HepG2 (cell line): ENCODE results near the gene TBL3. TPM values are rescaled to one million over a fixed set of nuclear protein-coding genes. Genes with fewer than 3 reads are reported as not detected.

Source experiments
- BCL3 ChIP-seq: sonication (generic); formaldehyde crosslinking; IDR thresholded peaks from 2 replicates; pipeline ENCODE4 v1.5.1; 2020; ENCODE audit warnings: mild to moderate bottlenecking, missing genetic modification reagents, moderate library complexity
- BCL6 ChIP-seq: IDR thresholded peaks from 2 replicates; pipeline ENCODE4 v1.6.1; 2016; ENCODE audit warnings: missing genetic modification reagents, missing compliant biosample characterization
- ERF ChIP-seq: IDR thresholded peaks from 2 replicates; pipeline ENCODE4 v1.6.1; 2018; ENCODE audit warnings: missing biosample characterization, missing genetic modification reagents
- GABPB1 ChIP-seq: IDR thresholded peaks from 2 replicates; pipeline ENCODE4 v1.6.1; 2016; ENCODE audit warnings: mild to moderate bottlenecking, missing genetic modification reagents, moderate library complexity, missing compliant biosample characterization
- HNRNPH1 ChIP-seq: fragments of 200-400 bp; formaldehyde crosslinking; optimal IDR thresholded peaks from 2 replicates; pipeline ENCODE3; 2017; ENCODE audit warnings: mild to moderate bottlenecking, low read depth, low read length
- JDP2 ChIP-seq: sonication (generic); formaldehyde crosslinking; IDR thresholded peaks from 2 replicates; pipeline ENCODE4 v1.8.1; 2022; ENCODE audit warnings: missing genetic modification reagents, borderline replicate concordance
- MAFF ChIP-seq: IDR thresholded peaks from 2 replicates; pipeline ENCODE4 v1.6.1; 2011; ENCODE audit warnings: low read depth, low read length, improper control_type of control experiment
- MAFK ChIP-seq, 2 experiments: IDR thresholded peaks in 1 of 2; conservative IDR thresholded peaks in 1 of 2; 2 replicates each; pipeline ENCODE4 v1.6.1; 2011; ENCODE audit warnings: improper control_type of control experiment in 2 of 2, low read length in 2 of 2
- POGZ ChIP-seq: sonication (generic); formaldehyde crosslinking; IDR thresholded peaks from 2 replicates; pipeline ENCODE4 v1.4.0; 2020; ENCODE audit warnings: mild to moderate bottlenecking, missing genetic modification reagents
- PRPF4 ChIP-seq: fragments of 200-400 bp; formaldehyde crosslinking; IDR thresholded peaks from 2 replicates; pipeline ENCODE4 v1.6.1; 2016; ENCODE audit warnings: low read length, low read depth; ENCODE audit not compliant: poor library complexity, severe bottlenecking
- SETDB1 ChIP-seq: sonication (generic); formaldehyde crosslinking; IDR thresholded peaks from 2 replicates; pipeline ENCODE4 v1.5.1; 2020; ENCODE audit warnings: missing genetic modification reagents, mild to moderate bottlenecking, borderline replicate concordance
- SRSF1 ChIP-seq: fragments of 200-400 bp; formaldehyde crosslinking; optimal IDR thresholded peaks from 2 replicates; pipeline ENCODE3; 2017; ENCODE audit warnings: mild to moderate bottlenecking, low read depth, low read length, moderate library complexity
- TBX3 ChIP-seq: fragments of 450-650 bp; IDR thresholded peaks from 2 replicates; pipeline ENCODE4 v1.6.1; 2017; ENCODE audit warnings: antibody characterized with exemption, mild to moderate bottlenecking, inconsistent platforms, borderline replicate concordance
- ZC3H13 ChIP-seq: sonication (generic); formaldehyde crosslinking; IDR thresholded peaks from 2 replicates; pipeline ENCODE4 v1.8.1; 2023; ENCODE audit warnings: mild to moderate bottlenecking, missing genetic modification reagents, moderate library complexity
- ZFP36L2 ChIP-seq: sonication (generic); formaldehyde crosslinking; IDR thresholded peaks from 2 replicates; pipeline ENCODE4 v1.4.0; 2020; ENCODE audit warnings: missing genetic modification reagents
- ZMYM3 ChIP-seq: sonication (generic); formaldehyde crosslinking; IDR thresholded peaks from 2 replicates; pipeline ENCODE4 v1.5.1; 2020; ENCODE audit warnings: mild to moderate bottlenecking, missing genetic modification reagents
- ZNF335 ChIP-seq: sonication (generic); formaldehyde crosslinking; IDR thresholded peaks from 2 replicates; pipeline ENCODE4 v1.4.0; 2020; ENCODE audit warnings: missing genetic modification reagents
- ZNF343 ChIP-seq: sonication (generic); formaldehyde crosslinking; IDR thresholded peaks from 2 replicates; pipeline ENCODE4 v1.4.0; 2020; ENCODE audit warnings: mild to moderate bottlenecking, missing genetic modification reagents
- ZNF430 ChIP-seq: sonication (generic); formaldehyde crosslinking; IDR thresholded peaks from 2 replicates; pipeline ENCODE4 v1.9.0; 2021; ENCODE audit warnings: mild to moderate bottlenecking, missing genetic modification reagents
- ZNF451 ChIP-seq: sonication (generic); formaldehyde crosslinking; IDR thresholded peaks from 2 replicates; pipeline ENCODE4 v1.5.0; 2020; ENCODE audit warnings: mild to moderate bottlenecking, missing genetic modification reagents
- ZNF580 ChIP-seq: IDR thresholded peaks from 2 replicates; pipeline ENCODE4 v1.6.1; 2016; ENCODE audit warnings: low read depth, borderline replicate concordance
- ZNF704 ChIP-seq: sonication (generic); formaldehyde crosslinking; IDR thresholded peaks from 2 replicates; pipeline ENCODE4 v1.8.1; 2023; ENCODE audit warnings: mild to moderate bottlenecking, inconsistent platforms, moderate library complexity, missing genetic modification reagents, borderline replicate concordance
- ZNF746 ChIP-seq: sonication (generic); formaldehyde crosslinking; IDR thresholded peaks from 2 replicates; pipeline ENCODE4 v1.8.0; 2022; ENCODE audit warnings: mild to moderate bottlenecking, missing genetic modification reagents
- ZNF883 ChIP-seq: sonication (generic); formaldehyde crosslinking; IDR thresholded peaks from 2 replicates; pipeline ENCODE4 v1.5.1; 2020; ENCODE audit warnings: mild to moderate bottlenecking, missing genetic modification reagents; ENCODE audit errors: not compliant biosample characterization
- ZSCAN9 ChIP-seq: IDR thresholded peaks from 2 replicates; pipeline ENCODE4 v1.6.1; 2016; ENCODE audit warnings: borderline replicate concordance
- polyA plus RNA-seq, 8 experiments: library from polyadenylated mRNA; depleted of rRNA in 3 of 8; stranded (reverse) in 7 of 8; unstranded in 1 of 8; fragments of >200 nt; fragmentation: Illumina TruSeq in 4 of 8; extraction: Trizol in 4 of 8; gene quantifications; 2 replicates each; pipeline versions ENCODE4 v1.2.1 to v1.2.3, GENCODE V29; 2011 to 2016; ENCODE audit warnings: low read depth in 4 of 8, missing spikeins in 1 of 8, mixed read lengths in 1 of 8; ENCODE audit not compliant: insufficient read depth in 1 of 8
- total RNA-seq, 5 experiments: library from RNA; depleted of rRNA; stranded (reverse); fragments of >200 nt; fragmentation: Illumina TruSeq; extraction: Trizol; gene quantifications; 2 replicates each; pipeline ENCODE4 v1.2.3, GENCODE V29; 2016; ENCODE audit warnings: low read depth in 1 of 5
- TF ChIP-seq, protein P1 (sequence below): sonication (generic); formaldehyde crosslinking; IDR thresholded peaks from 2 replicates; pipeline ENCODE4 v1.5.1; 2020; ENCODE audit warnings: missing genetic modification reagents, mild to moderate bottlenecking, borderline replicate concordance

The TBL3 gene
- total and polyA plus RNA-seq, 2 of the 13 experiments (the other 11 are each of a cell fraction or from before 2014, with no cell fraction given): 16.8 to 38.0 TPM

- TF ChIP-seq MAFF (no peak), BCL3 (no peak; the same call in 1 of the 2 replicates), SETDB1 (CRISPR knock-in tag) (no peak), ZSCAN9 (CRISPR knock-in tag) (no peak; the same call in 1 of the 2 replicates), ZNF746 (CRISPR knock-in tag) (no peak), SRSF1 (no peak), PRPF4 (no peak), ZNF430 (CRISPR knock-in tag) (peak; percentile 59; the same call in 1 of the 2 replicates), ZMYM3 (no peak), ZNF343 (CRISPR knock-in tag) (no peak; the same call in 1 of the 2 replicates), ZNF335 (no peak), ERF (CRISPR knock-in tag) (no peak), ZNF580 (no peak), ZFP36L2 (no peak), ZNF704 (CRISPR knock-in tag) (no peak), GABPB1 (CRISPR knock-in tag) (0 out of 2 replicates have a peak, but pooled peaks have one; percentile 7), BCL6 (CRISPR knock-in tag) (no peak), JDP2 (CRISPR knock-in tag) (no peak; the same call in 1 of the 2 replicates), ZC3H13 (0 out of 2 replicates have a peak, but pooled peaks have one; percentile 44), MAFK (conservative IDR thresholded peaks at IDR 0.05 in 1 of 2, IDR thresholded peaks at IDR 0.05 in 1 of 2; ENCODE audit: low read length in 2 of 2) (no peak), POGZ (CRISPR knock-in tag) (no peak), ZNF451 (peak; percentile 57; the same call in 1 of the 2 replicates), HNRNPH1 (no peak), TBX3 (no peak), ZNF883 (CRISPR knock-in tag) (no peak)
- TF ChIP-seq, protein P1, sequence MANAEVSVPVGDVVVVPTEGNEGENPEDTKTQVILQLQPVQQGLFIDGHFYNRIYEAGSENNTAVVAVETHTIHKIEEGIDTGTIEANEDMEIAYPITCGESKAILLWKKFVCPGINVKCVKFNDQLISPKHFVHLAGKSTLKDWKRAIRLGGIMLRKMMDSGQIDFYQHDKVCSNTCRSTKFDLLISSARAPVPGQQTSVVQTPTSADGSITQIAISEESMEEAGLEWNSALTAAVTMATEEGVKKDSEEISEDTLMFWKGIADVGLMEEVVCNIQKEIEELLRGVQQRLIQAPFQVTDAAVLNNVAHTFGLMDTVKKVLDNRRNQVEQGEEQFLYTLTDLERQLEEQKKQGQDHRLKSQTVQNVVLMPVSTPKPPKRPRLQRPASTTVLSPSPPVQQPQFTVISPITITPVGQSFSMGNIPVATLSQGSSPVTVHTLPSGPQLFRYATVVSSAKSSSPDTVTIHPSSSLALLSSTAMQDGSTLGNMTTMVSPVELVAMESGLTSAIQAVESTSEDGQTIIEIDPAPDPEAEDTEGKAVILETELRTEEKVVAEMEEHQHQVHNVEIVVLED (CRISPR knock-in tag): no peak
Measured at GRCh38 chr16:1941162-1942046, 30.4 kb upstream of the TBL3 start (continued).
